ENCODE data around the gene FXR2. TPM values are rescaled to one million over a fixed set of nuclear protein-coding genes. Genes with fewer than 3 reads are reported as not detected.

Gene FXR2
- total and polyA plus RNA-seq, 9 of the 15 experiments (the other 6 are each of a cell fraction or from before 2014, with no cell fraction given) = 2.0 to 49.3 (median 24.5) TPM

GRCh38 chr17:7583253-7584109 lies 31.2 kb downstream of the FXR2 start, which contains the start of gene MPDU1 (continued):
- TF ChIP-seq ATF3 (IDR thresholded peaks at IDR 0.05) (no peak), ATF3 (CRISPR knock-in tag; conservative IDR thresholded peaks at IDR 0.05) (peak; percentile 64; the same call in 1 of the 2 replicates), ZNF354B (CRISPR knock-in tag; IDR thresholded peaks at IDR 0.05) (no peak), BRF1 (IDR thresholded peaks at IDR 0.05; ENCODE audit: borderline replicate concordance, extremely low read depth, insufficient read length) (no peak), E2F6 (IDR thresholded peaks at IDR 0.05; ENCODE audit: borderline replicate concordance in 1 of 2, extremely low read depth in 1 of 2, insufficient read depth in 1 of 2, insufficient read length in 1 of 2, low read depth in 1 of 2, low read length in 1 of 2, poor library complexity in 1 of 2, severe bottlenecking in 1 of 2) (peak; percentile 93 to 96), NFE2 (IDR thresholded peaks at IDR 0.05; ENCODE audit: low read depth) (no peak), IRF9 (tag; IDR thresholded peaks at IDR 0.05) (peak; percentile 48; the same call in 1 of the 2 replicates), CREM (IDR thresholded peaks at IDR 0.05; ENCODE audit: low read depth) (peak; percentile 85), GTF2E2 (tag; IDR thresholded peaks at IDR 0.05) (peak; percentile 98), TFAP4 (CRISPR knock-in tag; IDR thresholded peaks at IDR 0.05; ENCODE audit: borderline replicate concordance) (peak; percentile 87), RAD21 (CRISPR knock-in tag; conservative IDR thresholded peaks at IDR 0.05 in 1 of 2, IDR thresholded peaks at IDR 0.05 in 1 of 2) (no peak), MEF2D (tag; conservative IDR thresholded peaks at IDR 0.05; ENCODE audit: low read depth) (peak; percentile 57; the same call in 1 of the 2 replicates), MIER1 (IDR thresholded peaks at IDR 0.05; ENCODE audit: low read depth) (no peak), RBM34 (IDR thresholded peaks at IDR 0.05; ENCODE audit: borderline replicate concordance, insufficient read depth, low read length) (no peak), NFRKB (IDR thresholded peaks at IDR 0.05; ENCODE audit: low read depth) (peak; percentile 99), THRAP3 (IDR thresholded peaks at IDR 0.05; ENCODE audit: borderline replicate concordance) (no peak)

Data from K562 (cell line).